ENCODE measurements around the gene CLEC14A.

- TF ChIP-seq CTCF (IDR thresholded peaks at IDR 0.05), result no peak
- TF ChIP-seq POLR2A (IDR thresholded peaks at IDR 0.05), result no peak
These were observed 5.7 kb upstream of the CLEC14A start for GRCh38 chr14:38261620-38262019.

Measured in heart left ventricle (tissue), 13 donors.